Hepatocyte (in vitro differentiated cells): ENCODE data around the gene ZNF385B.

Experiments used
- EZH2phosphoT487 ChIP-seq: fragments of 200-600 bp; sonication (generic); IDR thresholded peaks from one replicate; pipeline ENCODE4 v1.6.1; 2018; ENCODE audit warnings: antibody characterized with exemption, mild to moderate bottlenecking, low read depth, moderate library complexity; ENCODE audit not compliant: unreplicated experiment, severe bottlenecking
- TF ChIP-seq, protein P1 (sequence below): fragments of 200-600 bp; sonication (generic); IDR thresholded peaks from 2 replicates; pipeline ENCODE4 v1.5.1; 2016; ENCODE audit warnings: antibody characterized with exemption, mild to moderate bottlenecking; ENCODE audit not compliant: poor library complexity

GRCh38 chr2:179455824-179456223, 405.6 kb downstream of the ZNF385B start:
- TF ChIP-seq, protein P1, sequence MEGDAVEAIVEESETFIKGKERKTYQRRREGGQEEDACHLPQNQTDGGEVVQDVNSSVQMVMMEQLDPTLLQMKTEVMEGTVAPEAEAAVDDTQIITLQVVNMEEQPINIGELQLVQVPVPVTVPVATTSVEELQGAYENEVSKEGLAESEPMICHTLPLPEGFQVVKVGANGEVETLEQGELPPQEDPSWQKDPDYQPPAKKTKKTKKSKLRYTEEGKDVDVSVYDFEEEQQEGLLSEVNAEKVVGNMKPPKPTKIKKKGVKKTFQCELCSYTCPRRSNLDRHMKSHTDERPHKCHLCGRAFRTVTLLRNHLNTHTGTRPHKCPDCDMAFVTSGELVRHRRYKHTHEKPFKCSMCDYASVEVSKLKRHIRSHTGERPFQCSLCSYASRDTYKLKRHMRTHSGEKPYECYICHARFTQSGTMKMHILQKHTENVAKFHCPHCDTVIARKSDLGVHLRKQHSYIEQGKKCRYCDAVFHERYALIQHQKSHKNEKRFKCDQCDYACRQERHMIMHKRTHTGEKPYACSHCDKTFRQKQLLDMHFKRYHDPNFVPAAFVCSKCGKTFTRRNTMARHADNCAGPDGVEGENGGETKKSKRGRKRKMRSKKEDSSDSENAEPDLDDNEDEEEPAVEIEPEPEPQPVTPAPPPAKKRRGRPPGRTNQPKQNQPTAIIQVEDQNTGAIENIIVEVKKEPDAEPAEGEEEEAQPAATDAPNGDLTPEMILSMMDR: no peak
- TF ChIP-seq EZH2phosphoT487: no peak
